Left cardiac atrium (tissue), 4 donors: ENCODE data around the gene RBM46. TPM values are rescaled to one million over a fixed set of nuclear protein-coding genes. Genes with fewer than 3 reads are reported as not detected.
"Not testable (repeated sequence)": the region's sequence is repeated elsewhere in the genome, so short reads cannot be mapped to it uniquely, and the experiment has no call there.

Source experiments
- ATAC-seq, 2 donors: fragments of 200-7000 bp; cut with Tn5 transposase; one replicate each; pipeline ENCODE4 v1.9.1; 2020; ENCODE audit warnings: mild to moderate bottlenecking in 2 of 2, moderate library complexity in 2 of 2
- DNase-seq: peaks from one replicate; pipeline ENCODE4 v3.0.0-alpha.2; 2020
- intact Hi-C, 2 donors: fragments of 100-400 bp; cut with DNase I; formaldehyde crosslinking; loops; one replicate each; pipeline versions ENCODE4 v1.14.1 to v1.15.1; 2022 to 2023
- total RNA-seq, 2 donors: library from RNA; stranded (reverse); fragmentation: NEBNext Ultra II Directional; extraction: Animal tissue kit (Norgen Biotek cat#: 25700); gene quantifications; one replicate each; pipeline ENCODE4 v1.2.1, GENCODE V29; 2021
- donor health status: DM: no; HTN: yes; CAD: no.
- donor health status: DM: no; HTN: yes; CAD: no; lungs with severe emphysema.
- donor health status: DM: yes; HTN: yes; CAD: no.
- donor health status: Dilated cardiomyopathy.

The RBM46 gene
- total RNA-seq, 2 donors from 2014 or later, result 0.06 TPM; not detected in 1

DNA sequence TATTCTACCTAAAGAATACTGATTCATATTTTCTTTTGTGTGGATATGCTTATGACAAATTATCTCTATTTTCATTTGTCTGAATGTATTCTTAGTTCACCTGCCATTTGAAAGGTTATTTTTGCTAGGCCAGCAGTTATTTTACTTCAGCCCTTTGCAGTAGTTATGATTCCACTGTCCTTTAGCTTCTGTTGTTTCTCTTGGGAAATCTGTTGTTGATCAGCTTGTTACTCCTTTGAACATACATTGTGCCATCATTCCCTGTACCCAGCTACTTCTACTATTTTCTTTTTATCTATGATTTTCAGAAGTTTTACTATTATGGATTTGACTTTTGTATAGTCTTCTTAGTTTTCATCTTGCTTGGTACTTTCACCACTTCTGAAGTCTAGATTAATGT lies 37.2 kb downstream of the RBM46 start:
- DNase-seq, result no peak
- ATAC-seq, result no peak
- intact Hi-C loops, result no loop called here

GRCh38 chr4:154822775-154823174 lies 41.7 kb downstream of the RBM46 start:
- DNase-seq, result no peak
- no peak for ATAC-seq
- intact Hi-C loops, result no loop called here

GRCh38 chr4:154836030-154836429 lies 55.0 kb downstream of the RBM46 start:
- ATAC-seq, result no peak
- no peak for DNase-seq
- intact Hi-C loops, result no loop called here

DNA sequence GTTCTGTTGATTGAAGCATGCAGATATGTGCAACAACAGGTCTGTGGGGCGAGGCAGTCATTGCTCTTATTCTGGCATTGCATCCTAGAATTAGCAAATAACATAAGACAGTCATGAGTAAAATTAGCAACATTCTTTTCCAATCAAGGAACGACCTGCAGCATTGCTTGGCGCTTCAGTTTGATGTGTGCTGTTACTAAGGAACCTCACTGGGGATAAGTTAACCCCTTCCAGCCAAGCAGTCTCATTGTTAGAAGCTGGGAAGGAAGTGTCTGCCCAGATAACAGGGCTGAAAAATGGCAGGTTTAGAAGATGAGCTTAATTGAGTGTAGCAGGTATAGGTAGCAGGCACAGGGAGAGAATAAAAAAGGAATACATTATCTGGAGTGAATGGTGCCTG lies 55.4 kb downstream of the RBM46 start:
- intact Hi-C loops, result no loop called here
- ATAC-seq (no peak), DNase-seq (no peak)

GRCh38 chr4:154838155-154838554 lies 57.1 kb downstream of the RBM46 start:
- ATAC-seq, result no peak
- DNase-seq, result no peak
- intact Hi-C loops, result no loop called here

GRCh38 chr4:154838694-154839093 lies 57.6 kb downstream of the RBM46 start:
- DNase-seq (no peak), ATAC-seq (no peak)
- intact Hi-C loops, result no loop called here

GRCh38 chr4:154854362-154854761 lies 73.3 kb downstream of the RBM46 start:
- intact Hi-C loops, result loop anchor here in 1 of 2 donors (5.0 kb wide), 1 partner anchor 498 kb away; no protein-coding TSS in a partner anchor
- DNase-seq, result no peak

GRCh38 chr4:154858166-154858565 lies 77.1 kb downstream of the RBM46 start:
- DNase-seq, result no peak

More at GRCh38 chr4:154854362-154854761, 73.3 kb downstream of the RBM46 start:
- ATAC-seq, result no peak

DNA sequence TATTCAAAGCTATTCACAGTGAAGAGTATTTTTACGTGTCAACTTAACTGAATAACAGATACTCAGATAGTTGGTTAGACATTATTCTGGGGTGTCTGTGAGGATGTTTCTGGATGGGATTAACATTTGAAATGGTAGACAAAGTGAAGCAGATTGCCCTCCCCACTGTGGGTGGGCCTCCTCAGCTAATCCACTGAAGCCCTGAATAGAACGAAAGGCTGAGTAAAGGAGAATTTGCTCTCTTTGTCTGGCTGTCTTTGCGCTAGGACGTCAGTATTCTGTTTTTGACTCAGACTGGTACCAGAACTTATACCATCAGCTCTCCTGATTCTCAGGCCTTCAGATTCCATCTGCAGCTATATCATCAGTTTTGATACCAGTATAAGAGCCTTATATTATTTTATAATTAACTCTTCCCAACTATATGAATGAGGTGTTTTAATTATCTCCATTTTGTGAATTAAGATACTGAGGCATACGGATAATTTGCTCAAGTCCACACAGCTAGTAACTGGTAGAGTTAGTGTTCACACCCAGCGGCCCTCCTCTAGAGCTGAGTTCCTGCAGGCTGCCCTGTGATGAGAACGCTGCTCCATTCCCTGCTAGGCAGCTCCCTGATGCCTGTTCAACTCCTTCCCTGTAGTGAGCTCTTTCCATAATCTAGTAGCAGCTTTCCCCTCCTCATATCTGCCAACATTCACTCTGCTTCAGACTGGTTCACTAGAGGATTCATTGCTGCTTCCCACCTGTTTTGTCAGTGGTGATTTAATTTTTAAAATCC lies 87.5 kb downstream of the RBM46 start:
- DNase-seq (no peak), ATAC-seq (no peak)
- intact Hi-C loops, result no loop called here

More at GRCh38 chr4:154858166-154858565, 77.1 kb downstream of the RBM46 start:
- intact Hi-C loops, result no loop called here
- no peak for ATAC-seq

GRCh38 chr4:154869301-154869700 lies 88.2 kb downstream of the RBM46 start:
- intact Hi-C loops, result no loop called here
- DNase-seq (no peak), ATAC-seq (no peak)

GRCh38 chr4:154872198-154872597 lies 91.1 kb downstream of the RBM46 start:
- DNase-seq (no peak), ATAC-seq (no peak)
- intact Hi-C loops, result no loop called here

GRCh38 chr4:154874049-154874448 lies 93.0 kb downstream of the RBM46 start:
- not testable (repeated sequence) for ATAC-seq

DNA sequence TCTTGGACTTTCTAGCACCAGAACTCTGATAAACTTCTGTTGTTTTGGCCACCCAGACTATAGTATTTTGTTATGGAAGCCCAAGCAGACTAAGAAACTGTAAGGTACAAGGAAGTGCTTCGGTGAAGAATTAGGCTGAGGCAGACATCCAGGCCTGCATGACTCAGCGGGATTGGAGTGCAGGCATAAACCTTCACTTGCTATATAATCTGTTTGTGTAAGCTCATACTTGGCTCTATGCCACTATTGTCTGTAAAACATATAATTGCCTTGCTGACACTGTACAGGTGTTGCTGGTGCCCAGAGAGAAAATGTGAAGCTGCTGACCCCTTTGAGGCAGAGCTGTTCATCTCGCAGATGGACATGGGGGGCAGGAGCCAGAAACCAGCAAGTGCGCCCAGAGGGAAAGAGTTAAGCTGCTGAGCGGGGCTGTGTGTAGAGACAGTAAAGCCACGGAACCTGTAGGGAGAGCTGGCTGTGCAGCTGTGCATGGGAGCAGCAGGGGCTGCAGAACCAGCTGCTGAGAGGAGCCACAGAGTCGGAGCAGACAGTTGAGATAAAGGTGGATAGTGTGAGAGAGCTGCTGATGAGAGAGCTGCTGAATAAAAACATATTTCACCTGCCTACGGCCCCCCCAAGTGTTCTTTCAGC lies 96.2 kb downstream of the RBM46 start:
- ATAC-seq (no peak), DNase-seq (no peak)
- intact Hi-C loops, result no loop called here

More at GRCh38 chr4:154874049-154874448, 93.0 kb downstream of the RBM46 start:
- DNase-seq, intact Hi-C loops: not testable (repeated sequence)

Other genes with a start within 250 kb of the RBM46 start
- gene PLRG1, start 230.9 kb upstream of the RBM46 start, total RNA-seq, result 10 to 100 TPM; 43.2 to 51.0 TPM
- gene FGB, start 218.3 kb upstream of the RBM46 start, total RNA-seq, result under 1 TPM; 0.21 to 0.32 TPM
- gene FGA, start 190.5 kb upstream of the RBM46 start, total RNA-seq, result under 1 TPM; 0.47 TPM
- under 1 TPM; 0.24 to 0.42 TPM for gene FGG, start 168.6 kb upstream of the RBM46 start, total RNA-seq
- under 1 TPM; 0.29 to 0.32 TPM for gene LRAT, start 37.3 kb upstream of the RBM46 start, total RNA-seq